GM12801 (cell line): ENCODE results near the gene PDZRN3.

Experiments
- CTCF ChIP-seq: IDR thresholded peaks from one replicate; pipeline ENCODE4 v1.5.1; 2011; ENCODE audit warnings: control low read depth; ENCODE audit not compliant: insufficient read length; ENCODE audit errors: extremely low read depth

Gene PDZRN3

GRCh38 chr3:73398084-73398483, 226.7 kb downstream of the PDZRN3 start:
- no peak for TF ChIP-seq CTCF

- no peak for TF ChIP-seq CTCF
Measured at GRCh38 chr3:73394240-73394639, 230.5 kb downstream of the PDZRN3 start.

- no peak for TF ChIP-seq CTCF
Measured at GRCh38 chr3:73393005-73393404, 231.7 kb downstream of the PDZRN3 start.

- no peak for TF ChIP-seq CTCF
Measured at GRCh38 chr3:73391984-73392383, 232.8 kb downstream of the PDZRN3 start.

GRCh38 chr3:73389928-73390327, 234.8 kb downstream of the PDZRN3 start:
- TF ChIP-seq CTCF: no peak

GRCh38 chr3:73389117-73389813, 235.5 kb downstream of the PDZRN3 start:
- no peak for TF ChIP-seq CTCF

GRCh38 chr3:73385568-73385967, 239.2 kb downstream of the PDZRN3 start:
- no peak for TF ChIP-seq CTCF
